Loucy (cell line): ENCODE measurements around the gene RASAL1.

Experiments used
- CTCF ChIP-seq: fragments of 200-600 bp; sonication (generic); conservative IDR thresholded peaks from 2 replicates; pipeline ENCODE4 v1.5.1; 2014; ENCODE audit warnings: mild to moderate bottlenecking, antibody characterized with exemption, low read length
- EZH2phosphoT487 ChIP-seq: fragments of 200-600 bp; IDR thresholded peaks from 2 replicates; pipeline ENCODE4 v1.6.1; 2018; ENCODE audit warnings: antibody characterized with exemption, mild to moderate bottlenecking, moderate library complexity, borderline replicate concordance

DNA sequence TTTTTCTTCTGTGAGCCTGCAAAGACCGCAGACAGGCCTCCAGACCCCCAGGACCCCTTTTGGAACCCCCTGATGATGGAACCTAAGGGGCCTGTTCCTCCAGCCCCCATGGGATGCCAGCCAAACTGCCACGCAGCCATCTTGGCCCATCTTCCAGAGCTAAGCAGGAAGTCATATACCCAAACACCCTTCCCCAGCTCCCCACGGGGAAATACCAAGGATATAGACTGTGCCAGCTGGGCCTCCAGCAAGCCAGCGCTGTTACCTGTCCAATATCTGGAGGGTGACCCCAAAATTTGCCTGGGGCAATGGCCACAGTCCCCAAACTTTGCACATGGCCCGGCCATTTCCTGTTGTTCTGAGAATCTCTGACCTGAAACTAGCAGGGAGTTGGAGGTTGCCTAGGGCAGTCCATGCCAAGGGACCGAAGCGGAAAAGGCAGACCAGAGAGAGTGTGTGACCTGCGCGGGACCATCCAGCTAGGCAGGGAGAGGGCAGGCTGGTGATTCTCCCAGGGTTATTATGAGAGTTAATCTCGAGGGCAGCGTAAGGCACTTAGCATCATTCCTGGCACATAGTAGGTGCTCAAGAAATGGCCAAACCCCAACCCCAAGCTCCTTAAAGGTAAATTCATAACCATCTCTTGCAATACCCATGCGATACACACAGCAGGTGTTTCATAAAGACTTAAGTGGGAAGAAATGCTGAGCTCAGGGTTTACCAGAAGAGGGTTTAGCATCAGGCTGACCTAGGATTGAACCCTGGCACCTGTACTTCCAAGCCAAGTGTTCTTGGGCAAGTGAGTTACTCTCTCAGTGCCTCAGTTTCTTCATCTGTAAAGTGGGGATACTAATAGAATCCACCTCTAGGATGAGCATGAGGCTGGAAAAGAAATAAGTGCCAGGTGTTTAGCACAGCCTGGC is 2.6 kb upstream of the RASAL1 start:
- TF ChIP-seq CTCF (no peak), EZH2phosphoT487 (no peak)
